IPS-NIHi11 (cell line): ENCODE results near the gene MUC2.

Experiments
- DNase-seq: peaks from one replicate; pipeline ENCODE4 v3.0.0; 2012; ENCODE audit warnings: mixed read lengths, low spot score

Gene MUC2

DNA sequence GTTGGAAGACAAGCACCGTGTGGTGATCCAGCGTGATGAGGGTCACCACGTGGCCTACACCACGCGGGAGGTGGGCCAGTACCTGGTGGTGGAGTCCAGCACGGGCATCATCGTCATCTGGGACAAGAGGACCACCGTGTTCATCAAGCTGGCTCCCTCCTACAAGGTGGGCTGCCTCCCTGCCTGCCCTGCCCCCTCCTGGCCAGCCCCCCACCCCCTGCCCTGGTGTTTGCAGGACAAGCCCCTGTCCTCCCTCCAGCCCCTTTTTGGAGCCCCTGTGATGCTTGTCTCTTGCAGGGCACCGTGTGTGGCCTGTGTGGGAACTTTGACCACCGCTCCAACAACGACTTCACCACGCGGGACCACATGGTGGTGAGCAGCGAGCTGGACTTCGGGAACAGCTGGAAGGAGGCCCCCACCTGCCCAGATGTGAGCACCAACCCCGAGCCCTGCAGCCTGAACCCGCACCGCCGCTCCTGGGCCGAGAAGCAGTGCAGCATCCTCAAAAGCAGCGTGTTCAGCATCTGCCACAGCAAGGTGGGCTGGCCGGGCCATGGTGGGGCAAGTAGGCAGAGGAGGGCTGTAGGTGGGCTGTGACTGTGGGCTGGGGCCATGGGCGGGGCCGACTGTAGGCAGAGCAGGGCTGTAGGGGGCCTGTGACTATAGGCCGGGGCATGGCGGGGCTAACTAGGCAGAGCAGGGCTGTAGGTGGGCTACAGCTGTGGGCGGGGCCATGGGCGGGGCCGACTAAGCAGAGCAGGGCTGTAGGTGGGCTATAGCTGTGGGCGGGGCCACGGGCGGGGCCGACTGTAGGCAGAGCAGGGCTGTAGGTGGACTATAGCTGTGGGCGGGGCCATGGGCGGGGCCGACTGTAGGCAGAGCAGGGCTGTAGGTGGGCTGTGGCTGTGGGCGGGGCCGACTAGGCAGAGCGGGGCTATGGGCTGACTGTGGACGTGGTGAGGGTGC lies 13.6 kb downstream of the MUC2 start:
- peak; percentile 75 for DNase-seq

DNA sequence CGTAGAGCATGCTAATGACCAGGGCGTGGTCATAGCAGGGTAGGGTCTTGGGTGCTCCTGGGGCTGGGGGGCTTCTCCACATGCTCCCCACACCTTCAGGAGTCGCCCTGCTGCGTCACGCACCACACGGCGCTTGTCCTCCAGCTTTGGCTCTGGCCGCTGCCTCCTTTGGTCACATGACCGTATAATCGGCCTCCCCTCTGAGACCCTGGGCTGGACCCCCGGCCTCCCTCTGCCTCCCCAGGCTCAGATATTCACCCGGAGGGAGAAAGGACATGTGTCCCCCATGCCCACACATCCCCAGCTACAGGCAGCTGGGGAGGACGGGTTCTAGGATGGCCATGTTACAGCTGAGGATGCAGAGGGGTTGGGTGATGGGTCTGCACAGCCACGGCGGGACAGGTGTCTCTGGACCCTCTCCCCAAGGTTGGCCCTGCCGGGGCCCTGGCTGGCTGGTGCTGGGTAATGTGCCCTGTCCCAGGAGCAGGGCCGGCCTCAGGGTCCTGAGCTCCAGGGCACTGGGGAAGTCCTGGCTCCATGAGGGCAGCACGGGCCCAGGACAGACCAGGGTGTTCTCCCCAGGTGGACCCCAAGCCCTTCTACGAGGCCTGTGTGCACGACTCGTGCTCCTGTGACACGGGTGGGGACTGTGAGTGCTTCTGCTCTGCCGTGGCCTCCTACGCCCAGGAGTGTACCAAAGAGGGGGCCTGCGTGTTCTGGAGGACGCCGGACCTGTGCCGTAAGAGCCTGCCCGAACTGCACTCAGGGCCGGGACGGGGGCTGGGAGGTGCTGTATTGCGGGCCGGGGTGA lies 14.5 kb downstream of the MUC2 start:
- DNase-seq = no peak

DNA sequence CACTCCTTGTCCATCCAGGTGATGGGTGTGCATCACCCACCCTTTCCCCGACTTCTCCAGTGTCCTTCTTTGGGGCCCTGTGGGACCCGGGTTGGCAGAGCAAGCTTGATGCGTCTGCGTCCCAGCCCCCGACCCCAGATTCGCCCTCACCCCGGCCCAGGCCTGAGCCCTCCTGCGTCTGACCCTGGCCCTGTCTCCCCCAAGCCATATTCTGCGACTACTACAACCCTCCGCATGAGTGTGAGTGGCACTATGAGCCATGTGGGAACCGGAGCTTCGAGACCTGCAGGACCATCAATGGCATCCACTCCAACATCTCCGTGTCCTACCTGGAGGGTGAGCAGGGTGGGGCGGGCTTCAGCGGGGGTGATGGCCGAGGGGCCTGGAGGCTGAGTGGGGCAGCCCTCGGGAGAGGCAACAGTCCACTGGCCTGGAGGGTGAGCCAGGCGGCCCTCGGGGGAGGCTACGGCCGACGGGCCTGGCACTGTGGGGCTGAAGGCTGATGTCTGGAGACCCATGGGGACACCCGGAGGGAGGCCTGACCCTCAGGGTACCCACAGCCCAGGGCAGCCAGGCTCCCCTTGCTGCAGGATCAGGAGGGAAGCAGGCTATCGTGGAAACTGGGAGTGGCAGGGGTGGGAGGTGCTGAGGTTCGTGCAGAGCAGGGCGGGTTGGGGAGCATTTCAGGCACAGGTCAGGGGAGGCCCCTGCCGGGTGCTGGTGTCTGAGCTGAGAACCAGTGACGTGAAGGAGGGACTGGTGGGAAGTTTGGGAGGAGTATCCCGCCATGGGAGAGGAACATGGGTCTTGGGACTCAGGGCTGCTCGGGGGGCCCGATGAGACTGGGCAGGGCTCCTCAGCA lies 15.3 kb downstream of the MUC2 start:
- no peak for DNase-seq

DNA sequence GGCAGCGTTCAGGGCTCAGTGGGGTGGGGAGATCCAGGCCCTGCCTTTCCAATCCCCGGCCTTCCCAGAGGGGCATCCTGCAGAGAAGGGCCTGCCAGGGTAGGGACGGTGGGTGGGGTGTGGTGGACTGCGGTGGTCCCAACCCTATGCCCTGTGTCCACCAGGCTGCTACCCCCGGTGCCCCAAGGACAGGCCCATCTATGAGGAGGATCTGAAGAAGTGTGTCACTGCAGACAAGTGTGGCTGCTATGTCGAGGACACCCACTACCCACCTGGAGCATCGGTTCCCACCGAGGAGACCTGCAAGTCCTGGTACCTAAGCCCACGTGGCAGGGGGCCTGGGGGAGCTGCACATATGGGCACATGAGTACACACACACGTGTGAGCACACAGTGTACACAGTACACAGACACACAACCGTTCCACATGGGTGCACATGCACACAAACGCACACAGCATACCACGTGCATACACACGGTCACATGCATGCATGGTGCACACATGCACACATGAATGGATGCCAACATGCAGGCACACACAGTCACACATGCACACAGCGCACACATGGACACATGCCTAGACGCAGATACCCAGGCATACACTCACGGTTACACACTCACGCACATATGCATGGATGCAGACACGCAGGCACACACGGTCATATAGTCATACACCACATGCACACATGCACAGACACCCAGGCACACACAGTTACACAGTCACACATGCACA lies 16.1 kb downstream of the MUC2 start:
- DNase-seq = no peak

DNA sequence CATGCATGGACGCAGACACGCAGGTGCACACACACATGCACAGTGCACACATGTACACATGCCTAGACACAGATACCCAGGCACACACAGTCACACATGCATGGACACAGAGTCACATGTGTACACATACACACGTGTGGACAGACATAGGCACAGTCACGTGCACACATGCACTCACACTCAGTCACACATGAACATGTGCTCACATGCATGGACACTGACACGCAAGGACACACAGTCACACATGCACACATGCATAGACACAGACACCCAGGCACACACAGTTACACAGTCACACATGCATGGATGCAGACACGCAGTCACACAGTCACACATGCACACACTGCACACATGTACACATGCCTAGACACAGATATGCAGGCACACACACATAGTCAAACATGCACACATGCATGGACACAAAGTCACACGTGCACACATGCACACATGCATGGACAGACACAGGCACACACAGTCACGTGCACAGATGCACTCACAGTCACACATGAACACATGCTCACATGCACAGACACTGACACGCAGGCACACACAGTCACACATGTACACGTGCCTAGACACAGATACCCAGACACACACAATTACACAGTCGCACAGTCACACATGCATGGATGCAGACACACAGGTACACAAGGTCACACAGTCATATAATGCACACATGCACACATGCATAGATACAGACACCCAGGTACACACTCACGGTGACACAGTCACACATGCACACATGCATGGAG lies 16.8 kb downstream of the MUC2 start:
- no peak for DNase-seq

DNA sequence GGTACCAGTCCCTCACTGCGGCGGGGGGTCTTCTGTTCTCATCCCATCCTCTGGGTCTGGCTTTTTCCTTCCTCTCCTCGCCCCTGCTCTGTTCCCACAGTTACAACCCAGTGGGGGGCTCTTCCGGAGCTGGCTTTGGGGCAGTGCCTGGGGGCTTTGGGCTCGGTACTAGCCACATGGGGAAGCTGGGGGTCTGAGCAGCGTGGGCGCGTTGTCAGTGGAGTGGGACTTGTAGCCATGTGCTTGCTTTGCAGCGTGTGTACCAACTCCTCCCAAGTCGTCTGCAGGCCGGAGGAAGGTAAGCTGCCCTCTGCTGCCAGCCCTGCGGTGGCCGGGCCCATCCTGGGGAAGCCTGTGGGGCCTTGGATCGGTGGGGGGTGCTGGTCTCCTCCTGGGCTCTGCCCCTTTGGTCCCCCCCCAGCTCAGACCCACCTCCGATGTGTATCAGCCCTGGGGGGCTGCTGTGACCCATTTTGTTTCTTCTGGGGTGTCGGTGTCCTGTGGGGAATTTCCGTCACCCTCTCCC lies 17.5 kb downstream of the MUC2 start:
- no peak for DNase-seq

DNA sequence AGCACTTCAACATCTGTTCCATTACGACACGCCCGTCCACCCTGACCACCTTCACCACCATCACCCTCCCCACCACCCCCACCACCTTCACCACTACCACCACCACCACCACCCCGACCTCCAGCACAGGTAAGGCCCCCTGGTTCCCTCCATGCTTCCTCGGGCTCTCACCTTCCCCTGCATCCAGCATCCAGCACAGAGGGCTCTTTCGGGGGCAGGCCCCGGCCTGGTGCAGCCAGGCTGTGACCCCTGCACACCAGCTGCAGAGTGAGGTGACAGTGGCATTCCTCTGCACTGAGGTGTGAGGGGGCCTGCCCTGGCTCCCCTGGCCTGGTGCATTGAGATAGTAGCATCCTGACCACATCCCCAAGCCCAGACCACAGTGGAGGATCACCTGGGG lies 18.2 kb downstream of the MUC2 start:
- no peak for DNase-seq

DNA sequence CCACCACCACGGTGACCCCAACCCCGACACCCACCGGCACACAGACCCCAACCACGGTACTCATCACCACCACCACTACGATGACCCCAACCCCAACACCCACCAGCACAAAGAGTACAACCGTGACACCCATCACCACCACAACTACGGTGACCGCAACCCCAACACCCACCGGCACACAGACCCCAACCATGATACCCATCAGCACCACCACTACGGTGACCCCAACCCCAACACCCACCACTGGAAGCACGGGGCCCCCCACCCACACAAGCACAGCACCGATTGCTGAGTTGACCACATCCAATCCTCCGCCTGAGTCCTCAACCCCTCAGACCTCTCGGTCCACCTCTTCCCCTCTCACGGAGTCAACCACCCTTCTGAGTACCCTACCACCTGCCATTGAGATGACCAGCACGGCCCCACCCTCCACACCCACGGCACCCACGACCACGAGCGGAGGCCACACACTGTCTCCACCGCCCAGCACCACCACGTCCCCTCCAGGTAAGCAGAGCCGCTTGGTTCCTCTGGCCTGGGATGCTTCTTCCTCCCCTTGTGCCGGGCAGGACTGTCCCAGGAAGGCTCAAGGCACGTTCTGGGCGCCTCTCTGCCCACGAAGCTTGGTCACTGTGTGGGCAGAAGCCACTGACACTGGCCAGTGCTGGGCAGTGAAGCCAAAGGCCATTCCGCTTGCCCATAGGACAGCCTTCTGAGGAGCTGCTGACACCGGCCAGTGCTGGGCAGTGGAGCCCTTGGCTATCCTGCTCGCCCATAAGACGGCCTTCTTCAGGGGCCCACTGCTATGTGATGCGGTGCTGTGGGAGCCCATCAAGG lies 25.1 kb downstream of the MUC2 start:
- no peak for DNase-seq

DNA sequence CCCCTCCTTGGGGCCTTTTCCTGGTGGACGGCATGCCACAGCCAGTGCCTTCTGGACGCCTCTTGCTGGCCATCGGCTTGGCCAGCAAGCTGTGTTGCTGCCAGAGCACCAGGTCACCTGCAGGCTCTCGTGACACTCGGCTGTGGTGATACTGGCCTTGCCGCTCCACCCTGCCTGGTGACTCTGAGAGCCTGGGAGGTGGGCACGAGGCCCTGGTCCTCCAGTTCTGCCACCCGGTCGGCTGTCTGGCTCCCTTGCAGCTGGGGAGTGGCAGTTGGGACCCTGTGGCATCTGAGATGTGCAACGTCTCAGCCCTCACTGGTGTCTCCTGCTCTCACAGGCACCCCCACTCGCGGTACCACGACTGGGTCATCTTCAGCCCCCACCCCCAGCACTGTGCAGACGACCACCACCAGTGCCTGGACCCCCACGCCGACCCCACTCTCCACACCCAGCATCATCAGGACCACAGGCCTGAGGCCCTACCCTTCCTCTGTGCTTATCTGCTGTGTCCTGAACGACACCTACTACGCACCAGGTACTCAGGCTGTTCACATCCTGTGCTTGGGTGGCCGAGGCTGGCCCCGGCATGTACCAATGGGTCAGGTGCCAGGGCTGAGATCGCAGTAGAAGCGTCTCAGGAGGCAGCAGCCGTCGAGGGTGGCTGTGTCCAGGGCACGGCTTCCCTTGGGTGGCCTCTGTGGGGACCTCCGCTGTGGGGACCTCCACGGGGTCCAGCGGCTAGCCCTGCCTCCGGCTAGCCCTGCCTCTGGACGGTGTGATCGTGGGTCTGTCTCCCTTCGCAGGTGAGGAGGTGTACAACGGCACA lies 26.0 kb downstream of the MUC2 start:
- DNase-seq = no peak

DNA sequence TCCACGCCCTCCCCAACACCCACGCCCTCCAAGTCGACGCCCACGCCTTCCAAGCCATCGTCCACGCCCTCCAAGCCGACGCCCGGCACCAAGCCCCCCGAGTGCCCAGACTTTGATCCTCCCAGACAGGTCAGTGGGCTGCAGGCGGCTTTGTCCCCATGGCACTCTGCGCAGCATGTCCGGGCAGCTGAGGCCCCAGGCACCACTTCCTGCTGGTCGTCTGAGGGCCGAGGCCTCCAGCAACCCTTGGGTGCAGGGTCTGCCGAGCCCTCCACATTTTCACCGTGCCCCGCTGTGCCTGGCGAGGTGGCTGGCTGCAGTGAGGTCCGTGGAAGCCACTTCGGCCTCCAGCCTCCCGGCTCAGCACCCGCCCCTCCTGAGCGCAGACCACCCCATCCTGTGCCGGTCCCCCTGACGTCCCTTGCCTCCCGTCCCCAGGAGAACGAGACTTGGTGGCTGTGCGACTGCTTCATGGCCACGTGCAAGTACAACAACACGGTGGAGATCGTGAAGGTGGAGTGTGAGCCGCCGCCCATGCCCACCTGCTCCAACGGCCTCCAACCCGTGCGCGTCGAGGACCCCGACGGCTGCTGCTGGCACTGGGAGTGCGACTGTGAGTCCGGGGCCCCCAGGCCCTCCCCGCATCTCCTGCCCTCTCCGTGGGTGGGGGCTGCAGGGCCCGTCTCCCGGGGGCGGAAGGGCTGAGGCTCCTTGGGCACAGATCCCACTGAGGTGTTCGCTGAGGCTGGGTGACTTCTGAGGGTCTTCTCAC lies 26.8 kb downstream of the MUC2 start:
- no peak for DNase-seq

DNA sequence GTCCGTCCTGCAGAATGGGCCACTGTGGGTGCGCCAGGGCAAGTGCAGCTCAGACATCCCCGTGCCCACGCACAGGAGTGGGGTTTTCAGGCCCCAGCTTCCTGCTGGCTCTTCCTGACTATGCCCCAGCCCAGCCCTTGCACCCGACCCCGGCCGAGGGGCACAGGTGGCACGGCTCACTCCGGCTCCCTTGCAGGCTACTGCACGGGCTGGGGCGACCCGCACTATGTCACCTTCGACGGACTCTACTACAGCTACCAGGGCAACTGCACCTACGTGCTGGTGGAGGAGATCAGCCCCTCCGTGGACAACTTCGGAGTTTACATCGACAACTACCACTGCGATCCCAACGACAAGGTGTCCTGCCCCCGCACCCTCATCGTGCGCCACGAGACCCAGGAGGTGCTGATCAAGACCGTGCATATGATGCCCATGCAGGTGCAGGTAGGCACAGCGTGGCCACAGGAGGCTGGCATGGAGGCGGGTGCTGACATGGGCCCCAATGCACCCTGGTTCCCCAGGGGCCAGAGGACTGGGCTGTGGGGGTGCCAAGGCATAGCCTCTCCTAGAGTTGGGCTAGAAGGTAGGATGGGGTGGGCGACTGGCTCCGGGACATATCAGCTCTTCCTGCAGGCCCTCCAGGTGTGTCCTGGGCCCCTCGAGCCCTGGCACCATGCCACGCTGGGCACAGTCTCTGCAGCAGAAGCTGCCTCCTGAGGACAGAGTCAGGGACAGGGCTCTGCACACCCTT lies 27.7 kb downstream of the MUC2 start:
- no peak for DNase-seq

DNA sequence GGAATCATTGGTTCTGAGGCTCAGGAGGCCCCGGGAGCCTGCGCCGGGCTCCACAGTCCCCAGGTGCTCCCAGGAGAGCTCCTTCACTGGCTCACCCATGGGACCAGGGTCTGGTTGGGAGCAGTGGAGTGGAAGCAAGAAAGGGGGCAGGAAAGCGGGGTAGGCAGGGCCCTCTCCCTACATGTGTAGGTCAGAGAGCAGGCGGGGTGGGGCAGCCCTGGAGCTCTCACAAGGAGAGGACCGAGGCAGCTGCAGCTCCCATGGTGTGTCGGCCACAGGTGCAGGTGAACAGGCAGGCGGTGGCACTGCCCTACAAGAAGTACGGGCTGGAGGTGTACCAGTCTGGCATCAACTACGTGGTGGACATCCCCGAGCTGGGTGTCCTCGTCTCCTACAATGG lies 28.3 kb downstream of the MUC2 start:
- no peak for DNase-seq

DNA sequence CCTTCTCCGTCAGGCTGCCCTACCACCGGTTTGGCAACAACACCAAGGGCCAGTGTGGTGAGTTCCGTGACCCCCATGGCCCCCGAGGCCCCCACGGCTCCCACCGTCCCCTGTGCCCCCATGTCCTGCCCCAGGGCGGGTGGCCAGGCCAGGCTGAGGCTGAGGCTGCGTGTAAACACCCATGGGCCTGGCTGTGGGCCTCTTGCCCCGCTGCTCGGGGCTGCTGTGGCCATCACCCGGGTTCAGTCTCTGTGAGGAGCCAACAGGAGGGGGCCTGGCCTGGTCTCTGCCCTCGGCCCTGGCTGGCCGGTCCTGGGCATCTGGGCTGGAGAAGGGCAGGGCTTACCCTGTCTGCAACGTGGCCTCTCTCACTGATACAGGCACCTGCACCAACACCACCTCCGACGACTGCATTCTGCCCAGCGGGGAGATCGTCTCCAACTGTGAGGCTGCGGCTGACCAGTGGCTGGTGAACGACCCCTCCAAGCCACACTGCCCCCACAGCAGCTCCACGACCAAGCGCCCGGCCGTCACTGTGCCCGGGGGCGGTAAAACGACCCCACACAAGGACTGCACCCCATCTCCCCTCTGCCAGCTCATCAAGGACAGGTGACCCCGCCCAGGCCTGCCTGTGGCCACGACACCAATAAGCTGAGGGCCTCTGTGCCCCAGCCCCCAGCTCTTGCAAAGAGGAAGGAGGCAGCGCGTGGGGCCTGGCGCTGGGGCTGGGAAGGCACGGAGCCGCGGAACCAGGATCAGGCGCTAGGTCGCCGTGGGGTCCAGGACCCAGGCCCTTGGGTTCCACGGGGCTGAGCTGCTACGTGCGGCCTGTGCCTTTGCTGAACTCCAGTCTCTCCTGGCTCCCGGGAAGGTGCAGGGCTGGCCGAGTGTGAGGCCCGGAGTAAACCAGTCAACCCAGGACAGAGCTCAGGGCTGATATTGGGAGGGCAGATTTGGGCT lies 29.0 kb downstream of the MUC2 start:
- DNase-seq = no peak

DNA sequence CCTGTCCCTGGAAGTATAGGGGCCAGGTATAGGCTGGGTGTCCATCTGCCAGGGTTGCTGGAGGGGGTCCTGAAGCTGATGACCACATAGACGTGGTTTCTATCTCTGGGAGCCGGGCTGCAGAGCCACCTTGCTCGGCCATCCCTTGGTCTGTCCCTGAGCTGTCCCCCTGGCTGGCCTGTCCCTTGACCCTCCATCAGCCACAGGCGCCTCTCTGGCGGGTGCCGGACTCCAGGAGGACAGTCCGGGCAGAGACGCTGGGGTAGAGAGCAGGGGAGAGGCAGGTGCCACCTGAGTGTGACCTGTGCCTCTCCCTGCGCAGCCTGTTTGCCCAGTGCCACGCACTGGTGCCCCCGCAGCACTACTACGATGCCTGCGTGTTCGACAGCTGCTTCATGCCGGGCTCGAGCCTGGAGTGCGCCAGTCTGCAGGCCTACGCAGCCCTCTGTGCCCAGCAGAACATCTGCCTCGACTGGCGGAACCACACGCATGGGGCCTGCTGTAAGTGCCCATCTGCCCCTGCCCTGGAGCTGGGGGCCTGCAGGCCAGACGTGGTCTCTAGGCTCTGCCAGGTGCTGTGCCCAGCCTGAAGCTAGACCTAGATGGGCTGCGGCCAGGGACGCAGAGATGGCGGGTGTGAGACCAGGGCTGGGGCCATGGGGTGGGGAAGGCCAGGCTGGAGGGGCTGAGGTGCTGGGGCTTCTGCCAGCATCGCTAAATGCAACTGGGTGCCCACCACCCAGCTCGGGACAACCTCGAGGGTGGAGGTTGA lies 29.9 kb downstream of the MUC2 start:
- no peak for DNase-seq

DNA sequence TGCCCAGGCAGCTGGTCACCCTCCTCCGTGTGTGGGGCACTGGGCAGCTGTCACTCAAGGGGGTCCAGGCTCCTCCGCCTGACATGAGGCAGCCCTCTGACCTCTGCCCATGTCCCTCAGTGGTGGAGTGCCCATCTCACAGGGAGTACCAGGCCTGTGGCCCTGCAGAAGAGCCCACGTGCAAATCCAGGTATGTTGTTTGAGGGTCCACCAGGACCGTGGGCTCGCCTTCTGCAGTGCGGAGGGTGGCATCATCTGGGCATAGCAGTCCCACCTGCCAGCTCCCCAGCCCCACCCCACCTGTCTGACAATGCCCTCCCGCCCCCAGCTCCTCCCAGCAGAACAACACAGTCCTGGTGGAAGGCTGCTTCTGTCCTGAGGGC lies 30.5 kb downstream of the MUC2 start:
- no peak for DNase-seq
